HL-60/S4 treated with retinoic acid at 250 ng/mL for 4 days and 3 days (cell line): ENCODE results near the gene SAMD3.
"Not testable (repeated sequence)": the region's sequence is repeated elsewhere in the genome, so short reads cannot be mapped to it uniquely, and the experiment has no call there.

Experiments used
- in situ Hi-C: fragments of 300-500 bp; cut with MboI; formaldehyde crosslinking; loops from 2 replicates; pipeline ENCODE4 v1.7.0; 2022; ENCODE audit warnings: low sequenced_read_pairs

Gene SAMD3

DNA sequence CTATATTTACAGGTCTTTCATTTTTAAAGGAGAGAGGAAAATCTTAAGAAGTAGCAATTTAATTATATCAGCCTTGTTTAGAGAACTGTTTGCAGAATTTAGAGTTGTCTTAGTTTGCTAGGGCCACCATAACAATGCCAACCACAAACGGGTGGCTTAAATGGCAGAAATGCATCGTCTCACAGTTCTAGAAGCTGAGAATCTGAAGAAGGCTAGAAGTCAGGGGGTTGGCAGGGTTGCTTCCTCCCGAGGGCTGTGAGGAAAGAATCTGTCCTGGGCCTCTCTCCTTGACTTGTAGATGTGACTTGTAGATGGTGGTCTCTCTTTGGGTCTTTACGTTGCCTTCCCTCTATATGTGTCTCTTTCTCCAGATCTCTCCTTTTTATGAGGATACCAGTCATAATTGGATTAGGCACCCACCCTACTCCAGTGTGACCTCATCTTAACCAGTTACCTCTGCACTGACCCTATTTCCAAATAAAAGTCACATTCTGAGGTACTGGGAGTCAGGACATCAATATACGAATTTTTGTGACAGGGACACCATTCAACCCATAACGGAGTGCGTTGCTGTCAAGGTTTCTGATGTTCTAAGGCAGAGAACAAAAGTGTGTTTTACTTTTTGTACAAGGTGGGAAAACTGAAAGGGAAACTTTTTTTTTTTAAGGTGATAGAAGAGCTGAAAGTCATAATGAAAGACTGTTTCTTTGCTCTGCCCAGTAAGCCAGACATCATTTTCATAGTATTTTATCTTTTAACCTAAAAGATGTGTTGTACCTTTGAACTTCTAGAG is 84.4 kb downstream of the SAMD3 start:
- in situ Hi-C loops: no loop called here

DNA sequence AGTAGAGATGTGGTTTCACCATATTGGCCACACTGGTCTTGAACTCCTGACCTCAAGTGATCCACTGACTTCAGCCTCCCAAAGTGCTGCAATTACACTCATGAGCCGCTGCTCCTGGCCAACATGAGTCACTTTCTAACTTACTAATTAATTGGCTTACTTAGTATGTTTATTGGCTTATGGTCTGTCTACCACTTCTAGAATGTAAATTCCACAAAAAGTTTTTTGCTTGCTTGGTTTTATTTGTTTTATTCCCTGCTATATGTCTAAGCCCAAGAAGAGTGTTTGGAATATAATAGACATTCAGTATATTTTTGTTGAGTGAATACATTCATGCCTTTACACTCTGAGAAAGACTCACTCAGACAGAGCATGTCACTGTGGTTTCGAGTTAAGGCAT is 86.0 kb downstream of the SAMD3 start:
- in situ Hi-C loops: no loop called here

DNA sequence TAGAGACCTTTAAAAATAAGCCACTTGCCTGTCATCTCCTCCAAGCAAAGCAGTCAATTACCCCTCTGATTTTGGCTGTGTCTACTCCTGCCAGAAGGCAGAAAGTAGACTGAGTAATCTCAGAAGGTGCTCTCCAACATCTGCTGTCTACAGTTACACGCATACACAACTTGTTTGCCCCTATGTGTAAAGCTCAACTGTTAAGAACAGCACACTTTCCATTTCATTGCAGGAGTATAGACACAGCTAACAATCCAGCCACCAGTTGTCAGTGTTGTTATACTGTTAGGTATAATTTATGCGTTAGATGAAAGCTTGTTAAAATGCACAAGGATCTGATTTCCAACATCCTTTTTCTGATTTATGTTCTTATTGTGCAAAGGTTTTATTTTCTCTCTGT is 88.2 kb downstream of the SAMD3 start:
- in situ Hi-C loops: no loop called here

DNA sequence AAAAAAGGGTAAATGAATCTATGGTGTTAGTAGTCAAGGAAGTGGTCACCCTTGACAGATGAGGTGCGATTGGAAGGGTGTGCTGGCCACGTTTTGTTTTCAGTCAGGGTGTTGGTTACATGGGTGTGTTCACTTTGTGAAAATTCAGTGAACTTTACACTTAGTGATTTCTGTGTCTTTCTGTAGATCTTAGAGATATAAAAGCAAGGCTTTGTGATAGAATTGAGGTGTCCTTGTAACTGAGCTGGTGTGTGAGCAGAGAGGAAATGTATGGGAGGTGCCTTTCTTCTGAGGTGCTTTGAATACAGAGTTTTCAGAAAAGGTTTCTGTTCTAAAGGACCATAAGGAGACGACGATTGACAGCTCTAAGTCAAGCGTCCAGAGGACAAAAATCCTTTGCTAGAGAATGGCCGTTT is 90.5 kb downstream of the SAMD3 start:
- in situ Hi-C loops: no loop called here

- in situ Hi-C loops: no loop called here
Measured at GRCh38 chr6:130129762-130130246, 92.9 kb downstream of the SAMD3 start.

DNA sequence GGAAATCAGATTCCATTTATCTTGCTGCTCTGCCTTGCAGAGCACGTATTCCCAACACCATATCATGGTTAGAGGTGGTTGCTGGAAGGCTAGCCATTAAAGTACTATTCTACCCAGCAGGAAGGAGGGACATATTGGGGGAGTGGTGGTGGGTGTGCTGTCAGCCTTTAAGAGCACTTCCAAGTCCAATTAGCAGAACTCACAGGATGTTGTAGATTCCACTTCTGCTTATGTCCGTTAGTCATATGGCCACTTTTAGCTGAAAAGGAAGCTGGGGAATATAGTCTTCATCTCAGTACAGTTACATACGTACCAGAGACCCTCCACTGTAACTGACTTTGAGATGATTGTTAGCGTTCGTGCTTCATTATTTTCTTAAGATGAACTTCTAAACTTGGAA is 94.4 kb downstream of the SAMD3 start:
- in situ Hi-C loops: no loop called here

GRCh38 chr6:130127195-130127594 is 95.6 kb downstream of the SAMD3 start:
- in situ Hi-C loops: no loop called here

GRCh38 chr6:130122243-130122642 is 100.5 kb downstream of the SAMD3 start:
- in situ Hi-C loops: no loop called here

DNA sequence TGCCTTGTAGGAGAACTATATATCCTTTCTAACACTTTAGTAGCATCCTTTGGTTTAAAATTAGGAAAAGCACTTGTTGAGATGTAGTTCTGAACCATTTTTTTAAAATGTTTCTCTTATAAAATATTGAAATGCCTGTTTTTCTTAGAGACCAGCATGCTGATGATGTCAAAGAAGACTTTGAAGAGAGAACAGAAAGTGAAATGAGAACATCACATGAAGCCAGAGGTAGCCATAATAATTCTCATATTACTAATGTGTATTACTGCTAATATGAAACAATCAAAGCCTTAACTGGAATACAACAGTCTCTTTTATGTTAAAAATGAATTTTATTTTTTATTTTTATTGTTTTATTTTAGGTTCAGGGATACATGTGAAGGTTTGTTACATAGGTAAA is 102.0 kb downstream of the SAMD3 start:
- in situ Hi-C loops: no loop called here

- in situ Hi-C loops: no loop called here
Measured at GRCh38 chr6:130119211-130119610, 103.5 kb downstream of the SAMD3 start.

- in situ Hi-C loops: no loop called here
Measured at GRCh38 chr6:130118236-130118635, 104.5 kb downstream of the SAMD3 start.

DNA sequence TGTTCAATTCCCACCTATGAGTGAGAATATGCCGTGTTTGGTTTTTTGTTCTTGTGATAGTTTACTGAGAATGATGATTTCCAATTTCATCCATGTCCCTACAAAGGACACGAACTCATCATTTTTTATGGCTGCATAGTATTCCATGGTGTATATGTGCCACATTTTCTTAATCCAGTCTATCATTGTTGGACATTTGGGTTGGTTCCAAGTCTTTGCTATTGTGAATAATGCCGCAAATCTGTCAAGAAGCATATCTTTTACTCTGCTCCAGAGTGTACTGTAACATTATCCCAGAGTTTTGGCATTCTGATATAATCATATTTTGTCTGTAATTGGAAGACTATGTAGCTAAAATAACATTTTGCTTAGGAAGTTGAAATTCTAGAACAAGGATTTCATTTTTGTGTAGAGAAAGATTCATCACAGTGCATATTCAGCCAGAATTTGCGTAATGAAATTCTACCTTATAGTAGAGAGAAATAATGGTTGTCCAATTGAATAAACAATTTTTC is 105.5 kb downstream of the SAMD3 start:
- in situ Hi-C loops: not testable (repeated sequence)

DNA sequence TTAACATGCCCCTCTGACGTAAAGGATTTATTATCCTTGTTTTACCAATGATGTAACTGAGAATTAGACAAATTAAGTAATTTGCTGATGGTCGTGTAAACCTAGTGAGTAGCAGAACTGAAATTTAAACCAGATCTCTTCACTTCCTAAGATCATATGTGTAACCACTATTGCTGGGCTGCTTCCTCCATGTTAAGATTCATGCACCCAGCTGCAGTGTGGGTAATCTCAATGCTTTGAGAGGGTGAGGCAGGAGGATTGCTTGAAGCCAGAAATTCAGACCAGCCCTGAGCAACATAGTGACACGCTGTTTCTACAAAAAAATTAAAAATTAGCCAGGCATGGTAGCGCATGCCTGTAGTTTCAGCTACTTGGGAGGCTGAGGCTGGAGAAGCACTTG is 106.5 kb downstream of the SAMD3 start:
- in situ Hi-C loops: no loop called here

DNA sequence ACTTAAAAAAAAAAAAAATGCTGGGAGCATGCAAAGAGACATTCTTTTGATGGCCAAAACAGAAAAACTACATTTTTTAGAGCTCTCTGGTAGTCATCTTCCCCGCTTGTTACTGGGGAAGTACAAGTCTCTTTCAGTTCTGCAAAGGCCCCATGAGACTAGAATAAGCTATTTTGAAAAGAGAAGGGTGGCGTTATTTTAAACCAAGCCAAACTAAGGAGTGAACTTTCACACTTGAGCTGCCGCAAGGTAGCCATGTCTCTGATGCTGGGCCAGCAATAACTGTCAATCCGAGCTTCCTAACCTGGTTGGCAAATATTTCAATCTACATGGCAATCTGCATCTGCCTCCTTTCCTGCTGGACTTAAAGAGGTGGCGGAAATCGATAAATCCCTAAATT is 107.7 kb downstream of the SAMD3 start:
- in situ Hi-C loops: no loop called here

DNA sequence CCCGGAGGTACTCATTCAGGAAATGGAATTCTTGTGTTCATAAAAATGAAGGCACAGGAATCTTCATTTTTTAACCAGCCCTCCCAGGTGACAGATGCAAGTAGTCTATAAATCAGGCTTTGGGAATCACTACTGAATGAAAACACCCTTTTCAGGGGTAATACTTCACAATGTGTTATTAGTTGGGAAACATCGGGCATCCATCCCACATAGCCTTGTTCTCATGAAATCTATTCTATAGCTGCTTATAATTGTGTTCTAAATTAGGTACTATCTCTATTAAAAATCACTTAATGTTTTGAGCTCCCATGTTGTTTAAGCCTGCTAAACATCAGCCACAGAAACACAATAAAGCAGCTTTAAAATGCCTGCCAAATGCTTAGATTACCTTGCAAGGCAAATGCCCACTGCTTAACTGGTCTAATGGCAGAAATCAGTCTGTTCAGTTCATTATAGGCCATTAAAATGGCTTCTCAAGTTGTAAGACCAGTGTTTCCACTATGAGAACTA is 109.5 kb downstream of the SAMD3 start:
- in situ Hi-C loops: no loop called here

GRCh38 chr6:130111031-130111430 is 111.7 kb downstream of the SAMD3 start:
- in situ Hi-C loops: no loop called here

DNA sequence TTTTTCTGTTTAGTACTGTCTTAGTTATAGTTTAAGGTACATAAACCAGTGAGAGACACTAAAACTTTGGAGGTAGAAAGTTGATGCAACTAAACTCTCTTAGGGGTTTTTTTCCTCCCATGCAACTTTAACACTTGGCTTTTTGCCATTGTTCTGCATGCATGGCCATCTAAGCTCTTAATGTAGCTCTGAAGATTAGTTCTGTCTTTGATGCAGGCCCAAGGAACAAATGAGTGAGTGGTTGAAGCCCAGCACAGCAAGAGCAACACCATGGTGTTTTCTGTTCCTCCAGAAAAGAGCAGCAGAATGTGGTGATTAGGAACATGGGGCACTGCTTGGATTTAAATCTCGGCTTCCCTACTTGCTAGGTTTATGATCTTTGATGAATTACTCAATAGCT is 115.0 kb downstream of the SAMD3 start:
- in situ Hi-C loops: no loop called here

- in situ Hi-C loops: no loop called here
Measured at GRCh38 chr6:130105996-130106704, 116.6 kb downstream of the SAMD3 start.

- in situ Hi-C loops: no loop called here
Measured at GRCh38 chr6:130099119-130099518, 123.6 kb downstream of the SAMD3 start.

DNA sequence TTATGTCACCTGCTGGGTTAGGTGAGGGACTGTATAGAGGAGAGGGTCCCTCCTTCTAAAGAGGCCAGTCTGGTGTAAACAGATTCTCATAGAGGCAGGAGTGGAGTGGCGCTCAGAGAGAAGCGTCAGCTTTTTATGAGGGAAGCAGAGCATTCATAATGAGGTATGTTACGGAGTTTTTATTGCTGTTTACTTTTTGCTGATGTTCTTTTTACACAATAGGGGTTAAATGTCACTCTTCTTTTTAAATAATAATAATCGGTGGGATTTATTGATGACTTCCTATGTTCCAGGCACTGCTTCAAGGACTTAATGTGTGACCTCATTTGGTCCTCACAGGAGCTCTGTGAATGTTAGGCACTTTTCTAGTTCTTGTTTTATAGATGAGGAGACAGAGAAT is 124.4 kb downstream of the SAMD3 start:
- in situ Hi-C loops: no loop called here
